ENCODE measurements around the gene TRAF3IP1.

Gene TRAF3IP1

GRCh38 chr2:238391042-238391689, 70.8 kb downstream of the TRAF3IP1 start:
- H3K4me1 ChIP-seq, result no peaks in the 10 kb centered on the region
- H3K79me2 ChIP-seq, result peaks cover 3% of the 10 kb centered on the region
- no peaks in the 10 kb centered on the region for H3K36me3 ChIP-seq (ENCODE audit: control insufficient read depth, insufficient read depth, low read length)
- H3K27me3 ChIP-seq (ENCODE audit: control insufficient read depth, insufficient read depth, low read length), result no peaks in the 10 kb centered on the region
- no peak overlapping the region for H2AFZ ChIP-seq
- TF ChIP-seq, protein P1, sequence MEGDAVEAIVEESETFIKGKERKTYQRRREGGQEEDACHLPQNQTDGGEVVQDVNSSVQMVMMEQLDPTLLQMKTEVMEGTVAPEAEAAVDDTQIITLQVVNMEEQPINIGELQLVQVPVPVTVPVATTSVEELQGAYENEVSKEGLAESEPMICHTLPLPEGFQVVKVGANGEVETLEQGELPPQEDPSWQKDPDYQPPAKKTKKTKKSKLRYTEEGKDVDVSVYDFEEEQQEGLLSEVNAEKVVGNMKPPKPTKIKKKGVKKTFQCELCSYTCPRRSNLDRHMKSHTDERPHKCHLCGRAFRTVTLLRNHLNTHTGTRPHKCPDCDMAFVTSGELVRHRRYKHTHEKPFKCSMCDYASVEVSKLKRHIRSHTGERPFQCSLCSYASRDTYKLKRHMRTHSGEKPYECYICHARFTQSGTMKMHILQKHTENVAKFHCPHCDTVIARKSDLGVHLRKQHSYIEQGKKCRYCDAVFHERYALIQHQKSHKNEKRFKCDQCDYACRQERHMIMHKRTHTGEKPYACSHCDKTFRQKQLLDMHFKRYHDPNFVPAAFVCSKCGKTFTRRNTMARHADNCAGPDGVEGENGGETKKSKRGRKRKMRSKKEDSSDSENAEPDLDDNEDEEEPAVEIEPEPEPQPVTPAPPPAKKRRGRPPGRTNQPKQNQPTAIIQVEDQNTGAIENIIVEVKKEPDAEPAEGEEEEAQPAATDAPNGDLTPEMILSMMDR (IDR thresholded peaks at IDR 0.05), result no peak
- no peak overlapping the region for H3K27ac ChIP-seq
- H3K4me2 ChIP-seq (ENCODE audit: low read length), result no peak overlapping the region
- H3K9ac ChIP-seq, result no peak overlapping the region
- H3K4me3 ChIP-seq (ENCODE audit: low read depth, low read length), result no peak overlapping the region
- H3K9me3 ChIP-seq (ENCODE audit: control insufficient read depth, low read length), result no peaks in the 10 kb centered on the region

GRCh38 chr2:238396663-238397062, 76.3 kb downstream of the TRAF3IP1 start:
- H3K27ac ChIP-seq, result no peak overlapping the region
- no peaks in the 10 kb centered on the region for H3K27me3 ChIP-seq (ENCODE audit: control insufficient read depth, insufficient read depth, low read length)
- TF ChIP-seq, protein P1 (IDR thresholded peaks at IDR 0.05), result no peak
- no peaks in the 10 kb centered on the region for H3K9me3 ChIP-seq (ENCODE audit: control insufficient read depth, low read length)
- H3K4me3 ChIP-seq (ENCODE audit: low read depth, low read length), result no peak overlapping the region
- no peak overlapping the region for H3K4me2 ChIP-seq (ENCODE audit: low read length)
- no peaks in the 10 kb centered on the region for H3K79me2 ChIP-seq
- no peaks in the 10 kb centered on the region for H3K36me3 ChIP-seq (ENCODE audit: control insufficient read depth, insufficient read depth, low read length)
- H3K4me1 ChIP-seq, result no peaks in the 10 kb centered on the region
- H2AFZ ChIP-seq, result no peak overlapping the region
- no peak overlapping the region for H3K9ac ChIP-seq

DNA sequence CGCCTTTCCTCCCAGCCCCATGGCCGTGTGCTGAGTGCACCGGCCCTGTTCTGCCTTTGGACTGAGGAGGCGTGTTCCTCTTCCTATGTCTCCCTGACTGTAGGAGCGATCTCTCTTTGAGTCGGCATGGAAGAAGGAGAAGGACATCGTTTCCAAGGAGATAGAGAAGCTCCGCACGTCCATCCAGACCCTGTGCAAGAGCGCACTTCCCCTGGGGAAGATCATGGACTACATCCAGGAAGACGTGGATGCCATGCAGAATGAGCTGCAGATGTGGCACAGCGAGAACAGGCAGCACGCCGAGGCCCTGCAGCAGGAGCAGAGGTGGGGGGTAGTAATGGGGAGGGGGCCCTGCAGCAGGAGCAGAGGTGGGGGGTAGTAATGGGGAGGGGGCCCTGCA, 77.0 kb downstream of the TRAF3IP1 start:
- Histone ChIP-seq H3K4me3 (ENCODE audit: low read depth, low read length) (no peak overlapping the region), H3K27me3 (ENCODE audit: control insufficient read depth, insufficient read depth, low read length) (no peaks in the 10 kb centered on the region), H2AFZ (no peak overlapping the region), H3K36me3 (ENCODE audit: control insufficient read depth, insufficient read depth, low read length) (no peaks in the 10 kb centered on the region), H3K79me2 (no peaks in the 10 kb centered on the region), H3K9ac (no peak overlapping the region), H3K27ac (no peak overlapping the region), H3K9me3 (ENCODE audit: control insufficient read depth, low read length) (no peaks in the 10 kb centered on the region), H3K4me1 (no peaks in the 10 kb centered on the region), H3K4me2 (ENCODE audit: low read length) (no peak overlapping the region)
- TF ChIP-seq, protein P1 (IDR thresholded peaks at IDR 0.05), result no peak

DNA sequence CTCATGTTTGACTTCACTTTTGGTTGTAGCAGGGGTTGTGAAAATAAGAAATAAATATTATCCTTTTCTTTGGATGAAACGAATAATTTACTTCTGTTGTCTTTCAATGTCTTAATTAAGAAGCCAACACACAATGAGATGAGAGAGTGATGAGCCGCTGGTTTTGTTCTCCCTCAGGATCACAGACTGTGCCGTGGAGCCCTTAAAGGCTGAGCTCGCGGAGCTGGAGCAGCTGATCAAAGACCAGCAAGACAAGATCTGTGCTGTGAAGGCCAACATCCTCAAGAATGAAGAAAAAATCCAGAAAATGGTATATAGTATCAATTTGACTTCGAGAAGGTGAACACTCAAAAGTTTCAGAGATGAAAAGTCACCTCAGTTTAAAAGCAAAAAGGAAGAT, 78.3 kb downstream of the TRAF3IP1 start:
- H3K36me3 ChIP-seq (ENCODE audit: control insufficient read depth, insufficient read depth, low read length), result no peaks in the 10 kb centered on the region
- H3K9me3 ChIP-seq (ENCODE audit: control insufficient read depth, low read length), result no peaks in the 10 kb centered on the region
- TF ChIP-seq, protein P1 (IDR thresholded peaks at IDR 0.05), result no peak
- H3K9ac ChIP-seq, result no peak overlapping the region
- no peaks in the 10 kb centered on the region for H3K79me2 ChIP-seq
- no peaks in the 10 kb centered on the region for H3K4me1 ChIP-seq
- no peak overlapping the region for H3K4me3 ChIP-seq (ENCODE audit: low read depth, low read length)
- no peak overlapping the region for H2AFZ ChIP-seq
- H3K4me2 ChIP-seq (ENCODE audit: low read length), result no peak overlapping the region
- no peaks in the 10 kb centered on the region for H3K27me3 ChIP-seq (ENCODE audit: control insufficient read depth, insufficient read depth, low read length)
- no peak overlapping the region for H3K27ac ChIP-seq

DNA sequence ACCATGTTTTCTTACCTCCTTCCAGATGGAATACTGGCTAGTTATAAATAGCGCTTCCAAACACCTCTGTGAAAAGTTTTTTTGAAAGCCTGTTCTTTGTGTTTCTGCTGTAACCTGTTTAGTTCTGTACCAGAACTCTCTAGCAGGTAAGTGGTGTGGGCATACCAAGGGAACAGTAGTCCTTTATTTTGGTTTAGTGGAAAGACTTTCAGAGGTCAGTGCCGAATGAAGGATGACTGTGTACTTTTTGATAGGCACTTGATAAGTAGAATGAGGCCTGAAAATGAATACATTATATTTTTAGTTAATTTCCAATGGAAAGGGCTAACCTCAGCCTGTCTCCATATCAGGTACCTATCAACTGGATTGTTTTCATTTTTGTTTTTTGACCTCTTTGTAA, 78.8 kb downstream of the TRAF3IP1 start:
- H3K27ac ChIP-seq, result no peak overlapping the region
- no peak overlapping the region for H2AFZ ChIP-seq
- TF ChIP-seq, protein P1 (IDR thresholded peaks at IDR 0.05), result no peak
- H3K36me3 ChIP-seq (ENCODE audit: control insufficient read depth, insufficient read depth, low read length), result no peaks in the 10 kb centered on the region
- H3K9ac ChIP-seq, result no peak overlapping the region
- no peak overlapping the region for H3K4me3 ChIP-seq (ENCODE audit: low read depth, low read length)
- H3K9me3 ChIP-seq (ENCODE audit: control insufficient read depth, low read length), result no peaks in the 10 kb centered on the region
- no peak overlapping the region for H3K4me2 ChIP-seq (ENCODE audit: low read length)
- no peaks in the 10 kb centered on the region for H3K27me3 ChIP-seq (ENCODE audit: control insufficient read depth, insufficient read depth, low read length)
- no peaks in the 10 kb centered on the region for H3K79me2 ChIP-seq
- H3K4me1 ChIP-seq, result no peaks in the 10 kb centered on the region

Measured in parathyroid adenoma (tissue), 2 donors.